ENCODE results near the gene KYAT1.

Gene KYAT1

GRCh38 chr9:128903079-128903461 is 21.3 kb upstream of the KYAT1 start:
- Histone ChIP-seq H3K9ac (ENCODE audit: low read depth, low read length) (no peak overlapping the region), H3K79me2 (ENCODE audit: insufficient read depth, low read length) (0 out of 2 replicates have a peak, but pooled peaks cover 3% of the 10 kb centered on the region), H3K9me3 (ENCODE audit: insufficient read depth, low read length, severe bottlenecking) (no peaks in the 10 kb centered on the region), H3K27ac (ENCODE audit: low read length) (peak overlapping the region; percentile 44), H2AFZ (ENCODE audit: low read depth, low read length) (no peak overlapping the region), H4K20me1 (ENCODE audit: insufficient read depth, low read length) (peaks cover 4% of the 10 kb centered on the region), H3K4me1 (ENCODE audit: insufficient read depth, low read length) (peaks cover 10% of the 10 kb centered on the region), H3K4me2 (ENCODE audit: insufficient read depth, low read length) (no peak overlapping the region), H3K27me3 (ENCODE audit: insufficient read depth, low read length, poor library complexity) (no peaks in the 10 kb centered on the region), H3K4me3 (ENCODE audit: low read depth in 1 of 2, low read length in 2 of 2) (no peak overlapping the region), H3K36me3 (ENCODE audit: insufficient read depth, low read length) (peaks cover 22% of the 10 kb centered on the region)
- ATAC-seq (ENCODE audit: insufficient read depth, low read depth), result no peak
- DNase-seq, result no peak
- TF ChIP-seq CTCF (IDR thresholded peaks at IDR 0.05; ENCODE audit: borderline replicate concordance, extremely low read depth, low read length, poor library complexity, severe bottlenecking), result no peak
- no peak for TF ChIP-seq EZH2 (IDR thresholded peaks at IDR 0.05; ENCODE audit: borderline replicate concordance, low read depth, low read length, severe bottlenecking)

DNA sequence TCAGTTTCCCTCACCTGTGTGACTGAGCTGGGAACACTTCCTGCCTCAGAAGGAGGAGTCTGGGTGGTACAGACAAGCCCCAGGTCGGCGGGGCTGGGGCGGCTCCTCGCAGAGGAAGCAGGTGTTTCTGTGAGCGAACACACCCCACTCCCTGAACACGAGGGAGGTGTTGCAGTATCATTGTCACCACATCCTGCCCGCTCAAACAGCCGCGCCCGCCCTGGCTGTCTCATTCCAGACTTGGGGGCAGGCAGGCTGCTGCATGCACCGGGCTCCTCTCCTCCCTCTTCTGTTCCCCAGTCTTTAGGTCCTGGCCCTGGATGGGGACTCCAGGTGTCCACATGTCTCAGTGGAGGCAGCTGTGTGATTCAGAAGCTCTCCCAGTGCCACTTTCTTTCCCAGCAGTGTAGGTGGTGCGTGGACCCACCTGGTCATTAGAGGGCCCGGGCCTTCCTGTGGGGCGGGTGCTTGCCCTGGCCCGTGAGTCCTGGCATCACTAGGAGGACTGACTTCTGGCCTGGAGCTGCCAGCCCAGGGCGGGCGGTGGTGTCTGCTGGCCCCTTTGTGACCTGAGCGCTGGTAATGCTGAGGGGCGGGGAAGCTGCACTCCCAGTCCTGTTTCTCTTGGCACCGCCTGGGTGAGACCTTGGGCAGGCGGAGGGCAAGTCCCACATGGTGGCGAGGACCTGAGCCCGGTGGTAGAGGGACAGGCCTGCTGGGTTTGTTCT is 20.8 kb upstream of the KYAT1 start:
- H3K4me1 ChIP-seq (ENCODE audit: insufficient read depth, low read length), result peaks cover 10% of the 10 kb centered on the region
- peak; percentile 96 for ATAC-seq (ENCODE audit: insufficient read depth, low read depth)
- TF ChIP-seq EZH2 (IDR thresholded peaks at IDR 0.05; ENCODE audit: borderline replicate concordance, low read depth, low read length, severe bottlenecking) (no peak), CTCF (IDR thresholded peaks at IDR 0.05; ENCODE audit: borderline replicate concordance, extremely low read depth, low read length, poor library complexity, severe bottlenecking) (no peak)
- H3K79me2 ChIP-seq (ENCODE audit: insufficient read depth, low read length), result 0 out of 2 replicates have a peak, but pooled peaks cover 3% of the 10 kb centered on the region
- H3K27me3 ChIP-seq (ENCODE audit: insufficient read depth, low read length, poor library complexity), result no peaks in the 10 kb centered on the region
- peaks cover 16% of the 10 kb centered on the region for H3K36me3 ChIP-seq (ENCODE audit: insufficient read depth, low read length)
- no peak overlapping the region for H3K4me3 ChIP-seq (ENCODE audit: low read depth in 1 of 2, low read length in 2 of 2)
- peak overlapping the region; percentile 44 for H3K27ac ChIP-seq (ENCODE audit: low read length)
- no peak overlapping the region for H3K4me2 ChIP-seq (ENCODE audit: insufficient read depth, low read length)
- no peak overlapping the region for H2AFZ ChIP-seq (ENCODE audit: low read depth, low read length)
- DNase-seq, result peak; percentile 82
- H3K9ac ChIP-seq (ENCODE audit: low read depth, low read length), result no peak overlapping the region; the same call in 1 of the 2 replicates
- peaks cover 4% of the 10 kb centered on the region for H4K20me1 ChIP-seq (ENCODE audit: insufficient read depth, low read length)
- no peaks in the 10 kb centered on the region for H3K9me3 ChIP-seq (ENCODE audit: insufficient read depth, low read length, severe bottlenecking)

GRCh38 chr9:128901822-128902221 is 20.1 kb upstream of the KYAT1 start:
- peaks cover 4% of the 10 kb centered on the region for H4K20me1 ChIP-seq (ENCODE audit: insufficient read depth, low read length)
- H3K4me1 ChIP-seq (ENCODE audit: insufficient read depth, low read length), result peaks cover 10% of the 10 kb centered on the region
- H3K4me2 ChIP-seq (ENCODE audit: insufficient read depth, low read length), result no peak overlapping the region
- H3K36me3 ChIP-seq (ENCODE audit: insufficient read depth, low read length), result peaks cover 9% of the 10 kb centered on the region
- no peaks in the 10 kb centered on the region for H3K9me3 ChIP-seq (ENCODE audit: insufficient read depth, low read length, severe bottlenecking)
- ATAC-seq (ENCODE audit: insufficient read depth, low read depth) (no peak), DNase-seq (no peak)
- TF ChIP-seq CTCF (IDR thresholded peaks at IDR 0.05; ENCODE audit: borderline replicate concordance, extremely low read depth, low read length, poor library complexity, severe bottlenecking) (no peak), EZH2 (IDR thresholded peaks at IDR 0.05; ENCODE audit: borderline replicate concordance, low read depth, low read length, severe bottlenecking) (no peak)
- H3K4me3 ChIP-seq (ENCODE audit: low read depth in 1 of 2, low read length in 2 of 2), result no peak overlapping the region
- 0 out of 2 replicates have a peak, but pooled peaks cover 3% of the 10 kb centered on the region for H3K79me2 ChIP-seq (ENCODE audit: insufficient read depth, low read length)
- H2AFZ ChIP-seq (ENCODE audit: low read depth, low read length), result no peak overlapping the region
- H3K27ac ChIP-seq (ENCODE audit: low read length), result no peak overlapping the region
- H3K27me3 ChIP-seq (ENCODE audit: insufficient read depth, low read length, poor library complexity), result no peaks in the 10 kb centered on the region
- H3K9ac ChIP-seq (ENCODE audit: low read depth, low read length), result no peak overlapping the region

Data from DND-41 (cell line).